MG63 (cell line): ENCODE results near the gene MAP2K5. TPM values are rescaled to one million over a fixed set of nuclear protein-coding genes. Genes with fewer than 3 reads are reported as not detected.

Experiments
- DNase-seq: peaks from one replicate; pipeline ENCODE4 v3.0.0-alpha.2; 2020
- H3K27me3 ChIP-seq: fragments of 250-450 bp; sonication (Bioruptor Pico); 2 replicates; pipeline ENCODE4 v1.5.1; 2020; ENCODE audit warnings: mild to moderate bottlenecking, moderate library complexity
- H3K36me3 ChIP-seq: fragments of 250-450 bp; sonication (Bioruptor Pico); 2 replicates; pipeline ENCODE4 v1.5.1; 2020; ENCODE audit warnings: mild to moderate bottlenecking, moderate library complexity
- H3K4me3 ChIP-seq: fragments of 250-450 bp; sonication (Bioruptor Pico); 2 replicates; pipeline ENCODE4 v1.5.1; 2020; ENCODE audit warnings: mild to moderate bottlenecking, moderate library complexity
- H3K9me3 ChIP-seq: fragments of 250-450 bp; sonication (Bioruptor Pico); 2 replicates; pipeline ENCODE4 v1.5.1; 2020; ENCODE audit warnings: mild to moderate bottlenecking, moderate library complexity
- total RNA-seq: library from RNA; depleted of rRNA; stranded (reverse); fragments of >200 nt; shearing (Covaris generic); gene quantifications from 2 replicates; pipeline ENCODE4 v1.2.3, GENCODE V29; 2014; ENCODE audit warnings: low replicate concordance

MAP2K5 gene
- total RNA-seq, 1 experiment from 2014 or later, result 2.5 TPM

DNA sequence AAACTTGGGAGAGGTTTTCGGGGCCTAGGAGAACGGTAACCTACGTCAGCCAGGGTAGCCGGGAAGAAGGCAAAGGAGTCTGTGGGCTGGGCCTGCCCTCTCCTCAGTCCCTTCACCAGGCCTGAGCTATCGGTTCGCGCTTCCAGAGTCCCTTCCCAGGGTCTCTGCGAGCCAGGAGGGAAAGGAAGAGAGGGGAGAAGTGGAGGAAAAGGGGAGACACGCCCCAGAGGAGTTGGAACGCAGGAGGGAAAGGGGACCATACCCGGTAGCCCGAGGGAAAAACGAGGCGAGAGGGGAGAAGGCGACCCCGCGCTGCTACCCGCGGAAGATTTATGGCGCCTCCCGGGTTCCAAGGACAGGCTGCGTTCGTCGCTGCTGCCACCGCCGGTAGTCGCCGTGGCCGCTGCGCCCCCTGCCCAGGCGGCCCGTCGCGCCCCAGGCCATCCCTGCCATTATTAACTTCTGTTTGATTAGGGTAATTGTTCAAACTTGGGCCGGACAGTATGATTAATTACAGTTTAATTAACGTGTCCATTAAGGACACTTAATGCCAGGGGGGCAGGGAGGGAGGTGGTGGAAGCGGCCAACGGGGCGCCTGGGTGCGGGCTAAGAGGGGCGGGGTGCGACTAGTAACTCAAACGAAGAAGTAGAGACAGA, 279.4 kb downstream of the MAP2K5 start:
- H3K27me3 ChIP-seq, result peaks cover 67% of the 10 kb centered on the region
- no peaks in the 10 kb centered on the region for H3K9me3 ChIP-seq
- H3K4me3 ChIP-seq, result no peak overlapping the region
- no peak for DNase-seq
- no peaks in the 10 kb centered on the region for H3K36me3 ChIP-seq

DNA sequence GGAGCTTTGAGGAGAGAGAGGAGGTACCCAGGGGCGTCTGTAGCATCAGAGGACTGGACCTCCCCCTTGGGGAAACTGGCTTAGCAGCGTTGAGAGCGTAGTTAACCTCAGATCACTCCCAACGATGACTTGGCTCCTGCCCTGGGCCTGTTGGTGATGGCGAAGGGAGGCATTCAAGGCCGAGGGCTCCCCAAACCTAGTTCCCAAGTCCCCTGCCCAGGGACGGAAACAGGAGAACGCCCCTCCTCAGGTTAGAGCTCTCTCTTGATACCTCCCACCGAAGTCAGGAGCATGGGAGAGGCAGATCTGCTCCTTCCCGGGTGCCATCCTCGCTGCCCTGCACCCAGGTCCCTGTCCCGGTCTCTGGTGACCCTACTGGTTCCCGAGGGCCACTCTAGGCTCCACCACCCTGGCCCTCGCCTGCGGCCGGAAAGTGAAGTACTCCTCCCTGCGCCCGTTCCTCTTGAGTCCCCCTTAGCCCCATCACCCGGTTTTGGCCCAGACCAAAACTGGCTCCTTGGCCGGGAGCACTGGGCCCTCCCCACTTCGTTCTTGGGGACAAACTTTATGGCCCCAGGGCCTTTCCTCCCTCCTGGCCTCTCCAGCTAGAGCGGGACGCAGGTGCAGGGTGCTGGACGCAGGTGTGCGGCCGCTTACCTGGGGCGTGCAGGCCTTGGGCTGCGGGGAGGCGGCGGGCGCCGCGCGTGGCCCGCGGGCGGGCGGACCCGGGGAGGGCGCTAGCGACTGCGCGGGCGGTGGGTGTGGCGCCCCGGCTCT, 280.2 kb downstream of the MAP2K5 start:
- no peak overlapping the region; the same call in 1 of the 2 replicates for H3K4me3 ChIP-seq
- H3K27me3 ChIP-seq, result peaks cover 73% of the 10 kb centered on the region
- DNase-seq, result no peak
- H3K9me3 ChIP-seq, result no peaks in the 10 kb centered on the region
- no peaks in the 10 kb centered on the region for H3K36me3 ChIP-seq

DNA sequence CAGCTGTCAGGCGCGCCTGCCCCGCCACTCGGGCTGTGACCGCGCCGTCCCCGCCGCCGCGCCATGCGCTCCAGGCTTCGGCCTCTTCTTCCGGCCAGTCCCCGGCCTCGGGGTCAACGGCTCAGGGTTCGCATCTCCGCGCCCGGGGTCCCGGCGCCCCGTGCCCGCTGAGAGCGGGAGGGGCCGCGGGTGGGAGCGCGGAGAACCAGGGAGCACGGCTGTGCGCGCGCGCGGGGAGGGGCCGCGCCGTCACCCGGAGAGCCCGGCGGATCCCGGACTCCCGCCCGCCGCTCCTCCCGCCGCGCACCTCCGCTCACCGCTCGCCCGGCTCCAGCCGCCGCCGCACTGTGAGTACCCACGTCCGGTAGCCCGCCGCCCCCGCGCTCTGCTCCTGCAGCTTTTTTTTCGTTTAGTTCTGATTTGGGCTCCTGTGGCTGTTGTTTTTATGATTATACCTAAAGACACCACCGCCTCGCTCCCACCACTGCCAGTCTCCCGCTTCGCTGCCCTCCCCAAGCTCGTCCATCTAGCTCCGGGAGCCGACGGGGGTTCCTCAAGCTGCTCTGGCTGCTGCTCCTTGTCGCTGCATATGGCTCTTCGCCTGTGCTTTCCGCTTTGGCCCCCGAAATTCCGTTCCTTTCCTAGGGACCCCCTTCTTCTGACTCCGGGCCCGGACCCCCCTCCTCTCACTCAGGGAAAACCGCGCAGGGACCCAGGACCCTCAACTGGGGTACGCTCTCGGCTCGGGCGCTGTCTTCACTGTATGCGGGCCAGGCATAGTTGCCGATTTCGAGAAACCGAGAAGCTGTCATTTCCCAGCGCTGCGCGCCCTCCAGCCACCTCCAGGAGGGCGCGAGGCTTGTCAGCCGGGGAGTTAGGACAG, 281.1 kb downstream of the MAP2K5 start:
- Histone ChIP-seq H3K36me3 (no peaks in the 10 kb centered on the region), H3K9me3 (no peaks in the 10 kb centered on the region; the same call in 1 of the 2 replicates), H3K27me3 (peaks cover 82% of the 10 kb centered on the region), H3K4me3 (peak overlapping the region; percentile 26)
- peak; percentile 45 for DNase-seq

DNA sequence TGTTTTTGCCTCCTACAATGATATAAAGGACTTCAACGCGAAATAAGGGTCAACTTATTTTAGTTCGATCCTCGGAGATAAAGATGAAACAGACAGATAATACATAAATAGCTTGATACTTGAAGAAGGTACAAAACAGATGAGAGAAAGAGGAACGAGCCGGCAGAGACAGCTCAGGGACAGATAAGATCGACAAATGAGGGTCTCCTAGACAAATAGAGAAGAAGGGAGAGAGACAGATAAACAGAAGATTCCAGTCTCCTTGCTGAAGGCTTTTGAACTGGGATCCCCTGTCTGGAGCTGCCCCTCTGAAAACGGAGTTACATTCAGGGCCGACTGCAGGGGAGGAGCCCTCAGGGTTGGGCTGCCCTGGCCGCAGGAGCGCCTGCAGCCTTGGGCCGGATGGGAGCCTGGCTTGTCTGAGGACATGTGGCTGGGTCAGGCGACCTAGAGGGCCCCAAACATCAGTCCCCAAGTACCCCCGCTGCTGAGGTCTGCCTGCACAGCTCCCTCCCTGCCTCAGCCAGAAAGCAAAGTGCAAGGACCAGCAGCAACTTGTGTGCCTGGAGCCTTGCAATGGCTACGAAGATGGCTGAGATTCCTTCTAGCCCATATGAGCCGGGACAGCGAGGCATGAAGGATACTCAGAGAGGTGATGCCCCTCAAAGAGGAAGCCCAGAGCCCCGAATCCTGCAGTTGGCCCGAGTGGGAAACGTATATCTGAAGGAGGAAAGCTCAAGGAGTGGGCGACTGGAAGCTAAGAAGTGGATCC, 281.9 kb downstream of the MAP2K5 start:
- H3K36me3 ChIP-seq, result no peaks in the 10 kb centered on the region
- H3K9me3 ChIP-seq, result no peaks in the 10 kb centered on the region; the same call in 1 of the 2 replicates
- H3K27me3 ChIP-seq, result peaks cover 85% of the 10 kb centered on the region
- H3K4me3 ChIP-seq, result no peak overlapping the region
- DNase-seq, result no peak

DNA sequence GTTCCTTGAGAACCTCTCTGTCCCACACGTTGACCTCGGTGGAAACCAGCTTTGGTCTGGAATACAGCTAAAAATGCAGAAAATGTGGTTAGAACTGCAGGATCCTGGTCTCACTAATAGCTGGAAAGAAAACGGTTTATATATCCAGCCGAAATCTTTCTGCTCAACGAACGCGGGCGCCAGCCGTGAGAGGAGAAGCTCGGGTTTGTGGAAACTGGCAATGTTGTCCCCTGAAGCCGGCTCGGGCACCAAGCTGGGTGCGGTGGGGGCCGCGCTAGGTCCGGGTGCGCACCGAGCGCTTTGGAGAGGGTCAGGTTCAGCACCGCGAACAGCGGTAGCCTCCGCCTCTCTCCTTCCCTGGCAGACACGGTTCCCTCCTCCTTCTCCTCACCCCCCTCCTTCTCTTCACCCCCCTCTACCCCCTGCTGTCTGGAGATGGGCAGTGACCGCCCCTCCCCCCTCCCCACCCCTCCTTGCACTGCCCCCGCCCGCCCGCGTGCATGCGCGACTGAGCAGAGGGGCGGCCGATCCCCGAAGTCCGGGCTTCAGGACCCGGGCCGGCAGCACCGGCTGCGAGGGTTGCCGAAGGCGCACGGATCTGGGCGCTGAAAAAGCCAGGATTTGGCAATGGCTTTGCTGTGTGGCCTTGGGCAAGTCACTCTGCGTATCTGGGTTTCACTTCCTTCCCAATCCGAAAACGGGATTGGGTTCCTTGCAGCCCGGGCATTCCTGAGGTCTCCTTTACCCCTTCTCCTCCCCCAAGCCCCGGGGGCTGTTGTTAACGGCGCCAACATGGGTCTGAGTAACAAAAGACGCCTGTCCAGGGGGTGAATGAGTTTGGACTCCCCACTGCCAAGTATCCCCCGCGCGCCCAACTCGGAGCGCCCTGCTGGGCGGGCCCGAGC, 282.7 kb downstream of the MAP2K5 start, which contains the start of gene SKOR1:
Gene SKOR1 (plus strand): TSS at position 534 of the 905 bp plus-strand sequence. CDS start 94 bp downstream, at position 628.
- H3K4me3 ChIP-seq, result peak within 1 kb of the TSS; percentile 38
- DNase-seq, result peak; percentile 40
- H3K9me3 ChIP-seq, result no peaks in the 10 kb centered on the region; the same call in 1 of the 2 replicates
- peaks cover 81% of the 10 kb centered on the region for H3K27me3 ChIP-seq
- H3K36me3 ChIP-seq, result no peaks in the 10 kb centered on the region

DNA sequence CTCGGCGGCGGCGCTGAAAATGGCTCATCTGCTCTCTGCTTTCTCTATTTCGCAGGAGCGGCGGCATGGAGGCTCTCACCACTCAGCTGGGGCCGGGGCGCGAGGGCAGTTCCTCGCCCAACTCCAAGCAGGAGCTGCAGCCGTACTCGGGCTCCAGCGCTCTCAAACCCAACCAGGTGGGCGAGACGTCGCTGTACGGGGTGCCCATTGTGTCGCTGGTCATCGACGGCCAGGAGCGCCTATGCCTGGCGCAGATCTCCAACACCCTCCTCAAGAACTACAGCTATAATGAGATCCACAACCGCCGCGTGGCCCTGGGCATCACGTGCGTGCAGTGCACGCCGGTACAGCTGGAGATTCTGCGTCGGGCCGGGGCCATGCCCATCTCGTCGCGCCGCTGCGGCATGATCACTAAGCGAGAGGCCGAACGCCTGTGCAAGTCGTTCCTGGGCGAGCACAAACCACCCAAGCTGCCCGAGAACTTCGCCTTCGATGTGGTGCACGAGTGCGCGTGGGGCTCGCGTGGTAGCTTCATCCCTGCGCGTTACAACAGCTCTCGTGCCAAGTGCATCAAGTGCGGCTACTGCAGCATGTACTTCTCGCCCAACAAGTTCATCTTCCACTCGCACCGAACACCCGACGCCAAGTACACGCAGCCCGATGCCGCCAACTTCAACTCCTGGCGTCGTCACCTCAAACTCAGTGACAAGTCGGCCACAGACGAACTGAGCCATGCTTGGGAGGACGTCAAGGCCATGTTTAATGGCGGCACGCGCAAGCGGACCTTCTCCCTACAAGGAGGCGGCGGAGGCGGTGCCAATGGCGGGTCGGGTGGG, 283.6 kb downstream of the MAP2K5 start:
- H3K9me3 ChIP-seq, result no peaks in the 10 kb centered on the region; the same call in 1 of the 2 replicates
- H3K27me3 ChIP-seq, result peaks cover 72% of the 10 kb centered on the region
- peak overlapping the region; percentile 38 for H3K4me3 ChIP-seq
- H3K36me3 ChIP-seq, result no peaks in the 10 kb centered on the region
- DNase-seq, result peak; percentile 30

DNA sequence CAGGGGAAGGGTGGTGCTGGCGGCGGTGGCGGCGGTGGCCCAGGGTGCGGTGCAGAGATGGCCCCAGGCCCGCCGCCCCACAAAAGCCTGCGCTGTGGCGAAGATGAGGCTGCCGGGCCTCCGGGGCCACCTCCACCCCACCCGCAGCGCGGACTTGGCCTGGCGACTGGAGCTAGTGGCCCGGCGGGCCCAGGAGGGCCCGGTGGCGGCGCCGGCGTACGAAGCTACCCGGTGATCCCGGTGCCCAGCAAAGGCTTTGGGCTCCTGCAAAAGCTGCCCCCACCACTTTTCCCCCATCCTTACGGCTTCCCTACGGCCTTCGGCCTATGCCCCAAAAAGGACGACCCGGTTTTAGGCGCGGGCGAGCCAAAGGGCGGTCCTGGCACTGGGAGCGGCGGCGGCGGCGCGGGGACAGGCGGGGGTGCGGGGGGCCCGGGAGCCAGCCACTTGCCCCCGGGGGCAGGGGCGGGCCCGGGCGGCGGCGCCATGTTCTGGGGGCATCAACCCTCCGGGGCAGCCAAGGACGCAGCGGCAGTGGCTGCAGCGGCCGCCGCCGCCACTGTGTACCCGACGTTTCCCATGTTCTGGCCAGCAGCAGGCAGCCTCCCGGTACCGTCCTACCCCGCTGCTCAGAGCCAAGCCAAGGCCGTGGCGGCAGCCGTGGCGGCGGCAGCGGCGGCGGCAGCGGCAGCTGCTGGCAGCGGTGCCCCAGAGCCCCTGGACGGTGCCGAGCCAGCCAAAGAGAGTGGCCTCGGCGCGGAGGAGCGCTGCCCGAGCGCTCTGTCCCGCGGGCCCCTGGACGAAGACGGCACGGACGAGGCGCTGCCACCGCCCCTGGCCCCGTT, 284.4 kb downstream of the MAP2K5 start:
- Histone ChIP-seq H3K4me3 (no peak overlapping the region), H3K9me3 (no peaks in the 10 kb centered on the region; the same call in 1 of the 2 replicates), H3K36me3 (no peaks in the 10 kb centered on the region), H3K27me3 (peaks cover 64% of the 10 kb centered on the region)
- no peak for DNase-seq

DNA sequence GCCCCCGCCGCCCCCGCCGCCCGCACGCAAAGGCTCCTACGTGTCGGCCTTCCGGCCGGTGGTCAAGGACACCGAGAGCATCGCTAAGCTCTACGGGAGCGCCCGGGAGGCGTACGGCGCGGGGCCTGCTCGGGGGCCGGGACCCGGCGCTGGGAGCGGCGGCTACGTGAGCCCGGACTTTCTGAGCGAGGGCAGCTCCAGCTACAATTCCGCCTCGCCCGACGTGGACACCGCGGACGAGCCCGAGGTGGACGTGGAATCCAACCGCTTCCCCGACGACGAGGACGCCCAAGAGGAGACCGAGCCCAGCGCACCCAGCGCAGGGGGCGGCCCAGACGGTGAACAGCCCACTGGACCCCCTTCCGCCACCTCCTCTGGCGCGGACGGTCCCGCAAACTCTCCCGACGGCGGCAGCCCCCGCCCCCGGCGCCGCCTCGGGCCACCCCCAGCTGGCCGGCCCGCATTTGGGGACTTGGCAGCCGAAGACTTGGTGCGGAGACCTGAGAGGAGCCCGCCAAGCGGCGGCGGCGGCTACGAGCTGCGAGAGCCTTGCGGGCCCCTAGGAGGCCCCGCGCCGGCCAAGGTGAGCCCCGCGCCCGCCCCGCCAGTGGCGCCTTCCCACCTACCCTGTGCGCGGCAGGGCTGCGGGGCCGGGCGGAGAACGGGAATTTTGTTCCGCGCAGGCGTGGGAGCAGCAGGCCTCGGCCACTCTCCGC, 285.2 kb downstream of the MAP2K5 start:
- H3K27me3 ChIP-seq, result peaks cover 56% of the 10 kb centered on the region

DNA sequence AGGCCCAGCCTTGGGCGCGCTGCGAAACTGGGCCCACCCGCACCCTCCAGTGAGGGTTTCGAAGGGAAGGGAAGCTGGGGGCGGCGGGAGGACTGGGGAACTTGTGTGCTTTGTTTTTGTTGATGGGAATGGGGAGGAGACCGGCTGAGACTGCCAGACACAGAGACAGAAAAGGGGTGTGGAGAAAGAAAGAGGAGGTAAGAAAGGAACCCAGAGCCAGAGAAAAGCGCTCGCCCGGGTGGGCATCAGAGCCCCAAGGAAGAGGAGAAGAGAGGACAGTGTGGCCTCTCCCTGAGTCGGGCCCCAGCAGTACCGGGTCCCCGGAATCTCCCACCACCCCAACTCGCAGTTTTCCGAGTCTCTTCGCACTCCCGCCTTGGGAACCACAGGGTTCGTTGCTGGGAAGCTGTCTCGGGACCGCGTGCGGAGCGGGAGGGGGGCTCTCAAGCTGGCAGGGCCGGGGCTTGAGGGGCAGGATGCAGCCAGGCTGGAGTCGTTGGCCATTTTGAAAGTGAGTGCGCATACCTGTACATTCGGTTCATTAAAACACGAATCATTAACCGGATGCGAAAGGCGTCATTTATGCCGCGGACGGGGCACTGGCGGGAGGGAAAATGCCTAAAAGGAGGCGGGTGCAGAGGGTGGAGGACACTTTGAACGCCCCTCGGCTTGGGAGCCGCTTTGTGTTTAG, 285.9 kb downstream of the MAP2K5 start:
- Histone ChIP-seq H3K4me3 (no peak overlapping the region), H3K9me3 (no peaks in the 10 kb centered on the region; the same call in 1 of the 2 replicates), H3K36me3 (no peaks in the 10 kb centered on the region), H3K27me3 (peaks cover 51% of the 10 kb centered on the region)
- no peak for DNase-seq

More for the DNA sequence above, 285.2 kb downstream of the MAP2K5 start:
- H3K9me3 ChIP-seq, result no peaks in the 10 kb centered on the region; the same call in 1 of the 2 replicates
- no peaks in the 10 kb centered on the region for H3K36me3 ChIP-seq
- no peak for DNase-seq
- no peak overlapping the region for H3K4me3 ChIP-seq

DNA sequence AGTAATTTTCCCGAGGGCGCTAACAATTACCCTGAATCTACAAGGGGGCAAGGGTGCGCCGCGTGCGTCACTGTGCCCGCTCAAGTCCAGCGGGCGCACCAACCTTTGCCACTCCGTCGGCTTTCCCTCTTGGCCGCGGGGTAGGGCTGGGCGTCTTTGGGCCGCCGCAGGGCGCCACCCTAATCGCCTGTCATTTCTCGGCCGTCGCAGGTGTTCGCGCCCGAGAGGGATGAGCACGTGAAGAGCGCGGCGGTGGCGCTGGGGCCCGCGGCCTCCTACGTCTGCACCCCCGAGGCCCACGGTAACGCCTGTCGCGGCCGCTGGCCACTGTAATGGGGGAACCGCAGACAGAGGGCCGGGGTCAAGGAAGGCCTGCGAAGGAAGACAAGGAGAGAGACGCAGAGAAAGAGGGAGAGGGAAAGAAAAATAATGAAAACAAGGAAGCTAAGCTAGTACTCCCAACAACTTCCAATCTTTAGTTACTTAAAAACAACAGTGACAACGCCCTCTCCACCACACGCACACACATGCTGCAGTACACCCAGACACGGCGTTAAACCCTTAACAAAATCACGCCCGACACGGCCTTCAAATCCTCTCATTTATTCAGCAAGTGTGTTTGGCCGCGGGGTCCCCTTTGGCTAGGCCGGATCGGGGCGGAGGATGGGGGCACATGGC, 286.6 kb downstream of the MAP2K5 start:
- no peaks in the 10 kb centered on the region for H3K36me3 ChIP-seq
- no peaks in the 10 kb centered on the region; the same call in 1 of the 2 replicates for H3K9me3 ChIP-seq
- H3K4me3 ChIP-seq, result no peak overlapping the region
- no peak for DNase-seq
- H3K27me3 ChIP-seq, result peaks cover 44% of the 10 kb centered on the region

DNA sequence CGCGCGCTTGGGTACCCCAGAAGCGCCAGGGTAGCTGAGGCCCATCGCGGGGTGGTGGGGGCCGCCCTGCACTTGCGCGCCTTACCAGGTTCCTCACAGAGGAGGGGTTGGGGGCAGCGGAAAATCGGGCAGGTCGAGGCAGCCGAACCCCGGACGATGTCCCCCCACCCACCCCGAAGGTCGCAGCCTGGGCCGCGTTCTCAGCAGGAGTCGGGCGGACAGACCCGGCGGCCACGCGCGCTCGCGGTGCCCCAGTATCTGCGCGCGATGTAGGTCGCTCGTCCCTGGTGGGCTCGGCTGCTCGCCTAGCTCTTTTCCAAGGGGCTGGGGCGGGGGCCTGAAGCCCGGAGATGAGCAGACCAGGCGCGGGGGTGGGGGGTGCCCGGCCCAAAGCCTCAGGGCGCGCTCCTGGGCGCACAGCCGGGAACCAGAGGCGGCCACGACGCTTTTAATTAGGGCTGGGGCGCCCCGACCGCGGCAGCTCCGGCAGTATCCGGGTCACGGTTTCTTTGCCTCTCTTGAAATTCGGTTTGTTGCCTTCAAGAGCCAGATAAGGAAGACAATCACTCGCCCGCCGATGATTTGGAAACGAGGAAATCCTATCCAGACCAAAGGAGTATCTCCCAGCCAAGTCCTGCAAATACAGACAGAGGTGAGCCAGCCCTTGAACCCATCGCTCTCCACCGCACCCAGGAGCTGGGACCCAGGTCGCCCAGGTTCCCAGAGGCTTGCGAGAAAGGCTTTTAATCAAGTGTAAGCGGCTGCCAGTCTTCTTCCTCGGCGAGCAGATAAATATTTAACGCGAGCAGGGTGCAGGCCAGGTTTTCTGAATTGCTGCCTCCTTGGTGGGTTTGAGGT, 287.4 kb downstream of the MAP2K5 start:
- no peak for DNase-seq
- H3K4me3 ChIP-seq, result no peak overlapping the region
- H3K36me3 ChIP-seq, result no peaks in the 10 kb centered on the region
- H3K9me3 ChIP-seq, result no peaks in the 10 kb centered on the region; the same call in 1 of the 2 replicates
- H3K27me3 ChIP-seq, result peaks cover 36% of the 10 kb centered on the region
